Endothelial cell of umbilical vein (primary cell): ENCODE results near the gene CHERP.

ENCODE experiments used
- GATA2 ChIP-seq: IDR thresholded peaks from 2 replicates; pipeline ENCODE4 v1.7.0; 2011; ENCODE audit warnings: low read depth, mild to moderate bottlenecking, moderate library complexity, mixed read lengths, low read length; ENCODE audit not compliant: insufficient read length, insufficient read depth
- POLR2A ChIP-seq: IDR thresholded peaks from 2 replicates; pipeline ENCODE4 v1.6.1; 2012; ENCODE audit warnings: low read depth, mild to moderate bottlenecking, control low read depth, low read length
- TF ChIP-seq, protein P1 (sequence below), 2 donors: IDR thresholded peaks; 1 replicate in 1 of 2; 2 replicates in 1 of 2; pipeline ENCODE4 v1.5.1; 2011; ENCODE audit warnings: low read length in 2 of 2, mild to moderate bottlenecking in 2 of 2, moderate library complexity in 2 of 2, control low read depth in 1 of 2, inconsistent platforms in 1 of 2, low read depth in 1 of 2; ENCODE audit not compliant: insufficient read depth in 1 of 2; ENCODE audit errors: extremely low read depth in 1 of 2

GRCh38 chr19:16536130-16536529 is 6.1 kb downstream of the CHERP start:
- TF ChIP-seq POLR2A (no peak), GATA2 (no peak)
- TF ChIP-seq, protein P1, sequence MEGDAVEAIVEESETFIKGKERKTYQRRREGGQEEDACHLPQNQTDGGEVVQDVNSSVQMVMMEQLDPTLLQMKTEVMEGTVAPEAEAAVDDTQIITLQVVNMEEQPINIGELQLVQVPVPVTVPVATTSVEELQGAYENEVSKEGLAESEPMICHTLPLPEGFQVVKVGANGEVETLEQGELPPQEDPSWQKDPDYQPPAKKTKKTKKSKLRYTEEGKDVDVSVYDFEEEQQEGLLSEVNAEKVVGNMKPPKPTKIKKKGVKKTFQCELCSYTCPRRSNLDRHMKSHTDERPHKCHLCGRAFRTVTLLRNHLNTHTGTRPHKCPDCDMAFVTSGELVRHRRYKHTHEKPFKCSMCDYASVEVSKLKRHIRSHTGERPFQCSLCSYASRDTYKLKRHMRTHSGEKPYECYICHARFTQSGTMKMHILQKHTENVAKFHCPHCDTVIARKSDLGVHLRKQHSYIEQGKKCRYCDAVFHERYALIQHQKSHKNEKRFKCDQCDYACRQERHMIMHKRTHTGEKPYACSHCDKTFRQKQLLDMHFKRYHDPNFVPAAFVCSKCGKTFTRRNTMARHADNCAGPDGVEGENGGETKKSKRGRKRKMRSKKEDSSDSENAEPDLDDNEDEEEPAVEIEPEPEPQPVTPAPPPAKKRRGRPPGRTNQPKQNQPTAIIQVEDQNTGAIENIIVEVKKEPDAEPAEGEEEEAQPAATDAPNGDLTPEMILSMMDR (IDR thresholded peaks at IDR 0.05; ENCODE audit: extremely low read depth in 1 of 2, insufficient read depth in 1 of 2, low read depth in 1 of 2, low read length in 2 of 2), result no peak
